Astrocyte (in vitro differentiated cells and primary cell): ENCODE results near the gene GPI. TPM values are rescaled to one million over a fixed set of nuclear protein-coding genes. Genes with fewer than 3 reads are reported as not detected.

Source experiments
- DNase-seq: peaks from one replicate; pipeline ENCODE4 v3.0.0-alpha.2; 2010; ENCODE audit warnings: low read depth
- FAIRE-seq: peaks from 2 replicates; lab custom pipeline; 2011; peaks lifted over from hg19 to GRCh38; lab: Jason Lieb, UNC
- H2AFZ ChIP-seq: 2 replicates; pipeline ENCODE4 v1.6.0; 2012; ENCODE audit warnings: low read depth, low read length, inconsistent platforms
- H3K27ac ChIP-seq: 2 replicates; pipeline ENCODE4 v1.5.1; 2011; ENCODE audit warnings: low read depth, low read length, inconsistent platforms
- H3K27me3 ChIP-seq: 2 replicates; pipeline ENCODE4 v1.6.0; 2011; ENCODE audit warnings: low read length, inconsistent platforms; ENCODE audit not compliant: insufficient read depth
- H3K36me3 ChIP-seq: 2 replicates; pipeline ENCODE4 v1.5.1; 2011; ENCODE audit warnings: low read length, inconsistent platforms; ENCODE audit not compliant: insufficient read depth
- H3K4me1 ChIP-seq: 2 replicates; pipeline ENCODE4 v1.5.1; 2011; ENCODE audit warnings: low read length, inconsistent platforms; ENCODE audit not compliant: insufficient read depth
- H3K4me2 ChIP-seq: 2 replicates; pipeline ENCODE4 v1.6.0; 2012; ENCODE audit warnings: low read length, inconsistent platforms
- H3K4me3 ChIP-seq: 2 replicates; pipeline ENCODE4 v1.5.1; 2011; ENCODE audit warnings: low read depth, mild to moderate bottlenecking, low read length, inconsistent platforms; ENCODE audit not compliant: insufficient read depth
- H3K79me2 ChIP-seq: 2 replicates; pipeline ENCODE4 v1.6.0; 2012; ENCODE audit warnings: mild to moderate bottlenecking, low read length, inconsistent platforms; ENCODE audit not compliant: insufficient read depth
- H3K9ac ChIP-seq: 2 replicates; pipeline ENCODE4 v1.6.0; 2012; ENCODE audit warnings: mild to moderate bottlenecking, low read length, inconsistent platforms
- H3K9me3 ChIP-seq: 2 replicates; pipeline ENCODE4 v1.5.1; 2012; ENCODE audit warnings: low read depth, mild to moderate bottlenecking, low read length, inconsistent platforms; ENCODE audit not compliant: insufficient read depth
- H4K20me1 ChIP-seq: 2 replicates; pipeline ENCODE4 v1.6.0; 2012; ENCODE audit warnings: low read length, inconsistent platforms; ENCODE audit not compliant: insufficient read depth
- H3K27ac Mint-ChIP-seq: one replicate; pipeline ENCODE4 v1.8.0; 2021; ENCODE audit warnings: mild to moderate bottlenecking, mixed read lengths; ENCODE audit not compliant: unreplicated experiment
- H3K27me3 Mint-ChIP-seq: one replicate; pipeline ENCODE4 v1.8.0; 2021; ENCODE audit warnings: low read depth, mixed read lengths; ENCODE audit not compliant: unreplicated experiment
- H3K36me3 Mint-ChIP-seq: one replicate; pipeline ENCODE4 v1.8.0; 2021; ENCODE audit warnings: low read depth, mixed read lengths; ENCODE audit not compliant: unreplicated experiment
- H3K4me1 Mint-ChIP-seq: one replicate; pipeline ENCODE4 v1.8.0; 2021; ENCODE audit warnings: low read depth, mixed read lengths; ENCODE audit not compliant: unreplicated experiment
- H3K4me3 Mint-ChIP-seq: one replicate; pipeline ENCODE4 v1.8.0; 2021; ENCODE audit warnings: mild to moderate bottlenecking, moderate library complexity, mixed read lengths; ENCODE audit not compliant: unreplicated experiment
- H3K9me3 Mint-ChIP-seq: one replicate; pipeline ENCODE4 v1.8.0; 2021; ENCODE audit warnings: mild to moderate bottlenecking, mixed read lengths; ENCODE audit not compliant: unreplicated experiment
- EZH2 ChIP-seq: IDR thresholded peaks from 2 replicates; pipeline ENCODE4 v1.6.1; 2012; ENCODE audit warnings: mild to moderate bottlenecking, low read length, inconsistent platforms; ENCODE audit not compliant: insufficient read depth
- total RNA-seq: library from RNA; stranded (reverse); gene quantifications from 2 replicates; pipeline ENCODE4 v1.2.1, GENCODE V29; 2021
- TF ChIP-seq, protein P1 (sequence below): IDR thresholded peaks from 2 replicates; pipeline ENCODE4 v1.5.1; 2011; ENCODE audit warnings: low read depth, mild to moderate bottlenecking, inconsistent platforms, low read length, moderate library complexity; ENCODE audit not compliant: insufficient read depth

The GPI gene
- total RNA-seq, 1 donor from 2014 or later = 249 TPM

DNA sequence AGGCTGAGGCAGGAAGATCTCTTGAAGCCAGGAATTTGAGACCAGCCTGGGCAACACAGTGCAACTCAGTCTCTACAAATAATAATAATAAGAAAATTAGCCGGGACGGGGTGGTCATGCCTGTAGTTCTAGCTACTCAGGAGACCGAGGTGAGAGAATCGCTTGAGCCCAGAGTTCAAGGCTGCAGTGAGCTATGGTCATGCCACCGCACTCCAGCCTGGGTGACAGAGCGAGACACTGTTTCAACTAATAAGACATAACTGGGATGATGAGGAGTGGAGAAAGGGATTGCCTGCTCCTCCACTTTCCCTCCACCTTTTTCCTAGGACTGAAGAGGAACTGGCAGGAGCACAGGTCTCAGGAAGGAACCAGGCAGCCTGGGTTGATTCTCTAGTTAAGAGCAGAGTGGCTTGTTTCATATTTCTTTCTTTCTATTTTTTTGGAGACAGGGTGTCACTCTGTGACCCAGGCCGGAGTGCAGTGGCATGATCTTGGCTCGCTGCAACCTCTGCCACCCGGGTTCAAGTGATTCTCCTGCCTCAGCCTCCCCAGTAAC is 4.6 kb upstream of the GPI start:
- Mint-ChIP-seq H3K4me1 (peaks cover 9% of the 10 kb centered on the region), H3K36me3 (peaks cover 6% of the 10 kb centered on the region), H3K9me3 (no peaks in the 10 kb centered on the region), H3K27ac (peak overlapping the region; percentile 82), H3K4me3 (peak overlapping the region; percentile 82), H3K27me3 (no peaks in the 10 kb centered on the region)
- Histone ChIP-seq H3K79me2 (peaks cover 4% of the 10 kb centered on the region), H2AFZ (no peak overlapping the region), H3K27ac (no peak overlapping the region), H3K4me2 (no peak overlapping the region), H3K9me3 (no peaks in the 10 kb centered on the region), H3K36me3 (no peaks in the 10 kb centered on the region), H3K9ac (no peak overlapping the region), H3K4me3 (no peak overlapping the region), H3K4me1 (peaks cover 16% of the 10 kb centered on the region), H4K20me1 (no peaks in the 10 kb centered on the region), H3K27me3 (no peaks in the 10 kb centered on the region)
- TF ChIP-seq, protein P1, sequence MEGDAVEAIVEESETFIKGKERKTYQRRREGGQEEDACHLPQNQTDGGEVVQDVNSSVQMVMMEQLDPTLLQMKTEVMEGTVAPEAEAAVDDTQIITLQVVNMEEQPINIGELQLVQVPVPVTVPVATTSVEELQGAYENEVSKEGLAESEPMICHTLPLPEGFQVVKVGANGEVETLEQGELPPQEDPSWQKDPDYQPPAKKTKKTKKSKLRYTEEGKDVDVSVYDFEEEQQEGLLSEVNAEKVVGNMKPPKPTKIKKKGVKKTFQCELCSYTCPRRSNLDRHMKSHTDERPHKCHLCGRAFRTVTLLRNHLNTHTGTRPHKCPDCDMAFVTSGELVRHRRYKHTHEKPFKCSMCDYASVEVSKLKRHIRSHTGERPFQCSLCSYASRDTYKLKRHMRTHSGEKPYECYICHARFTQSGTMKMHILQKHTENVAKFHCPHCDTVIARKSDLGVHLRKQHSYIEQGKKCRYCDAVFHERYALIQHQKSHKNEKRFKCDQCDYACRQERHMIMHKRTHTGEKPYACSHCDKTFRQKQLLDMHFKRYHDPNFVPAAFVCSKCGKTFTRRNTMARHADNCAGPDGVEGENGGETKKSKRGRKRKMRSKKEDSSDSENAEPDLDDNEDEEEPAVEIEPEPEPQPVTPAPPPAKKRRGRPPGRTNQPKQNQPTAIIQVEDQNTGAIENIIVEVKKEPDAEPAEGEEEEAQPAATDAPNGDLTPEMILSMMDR = no peak
- no peak for DNase-seq
- FAIRE-seq = no peak

DNA sequence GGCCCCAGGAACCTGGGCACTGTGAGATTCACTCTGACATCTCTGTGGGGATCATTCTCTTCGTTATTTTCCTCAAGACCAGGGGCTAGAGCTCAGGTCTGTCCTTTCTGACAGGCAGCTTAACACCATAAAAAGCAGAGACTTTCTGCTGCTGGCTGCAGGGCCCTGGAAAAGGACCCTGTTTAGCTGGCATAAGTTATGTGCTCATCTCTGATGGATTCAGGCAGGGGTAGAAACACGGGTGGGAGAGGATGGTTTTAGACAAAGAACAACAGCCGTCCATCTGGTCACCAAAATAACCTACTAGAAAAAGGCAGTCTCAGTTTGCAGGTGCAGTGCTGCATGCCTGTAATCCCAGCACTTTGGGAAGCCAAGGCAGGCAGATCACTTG is 2.3 kb upstream of the GPI start:
- Histone ChIP-seq H3K4me1 (peaks cover 25% of the 10 kb centered on the region), H3K79me2 (peaks cover 27% of the 10 kb centered on the region), H3K9ac (no peak overlapping the region), H3K36me3 (peaks cover 5% of the 10 kb centered on the region), H3K4me2 (no peak overlapping the region), H3K4me3 (no peak overlapping the region), H3K9me3 (no peaks in the 10 kb centered on the region), H4K20me1 (peaks cover 20% of the 10 kb centered on the region), H3K27ac (no peak overlapping the region), H2AFZ (no peak overlapping the region), H3K27me3 (no peaks in the 10 kb centered on the region)
- Mint-ChIP-seq H3K27ac (no peak overlapping the region), H3K27me3 (no peaks in the 10 kb centered on the region), H3K9me3 (no peaks in the 10 kb centered on the region), H3K36me3 (peaks cover 11% of the 10 kb centered on the region), H3K4me1 (peaks cover 18% of the 10 kb centered on the region), H3K4me3 (no peak overlapping the region)
- DNase-seq = no peak
- FAIRE-seq = no peak
- no peak for TF ChIP-seq EZH2
- TF ChIP-seq, protein P1 = no peak

DNA sequence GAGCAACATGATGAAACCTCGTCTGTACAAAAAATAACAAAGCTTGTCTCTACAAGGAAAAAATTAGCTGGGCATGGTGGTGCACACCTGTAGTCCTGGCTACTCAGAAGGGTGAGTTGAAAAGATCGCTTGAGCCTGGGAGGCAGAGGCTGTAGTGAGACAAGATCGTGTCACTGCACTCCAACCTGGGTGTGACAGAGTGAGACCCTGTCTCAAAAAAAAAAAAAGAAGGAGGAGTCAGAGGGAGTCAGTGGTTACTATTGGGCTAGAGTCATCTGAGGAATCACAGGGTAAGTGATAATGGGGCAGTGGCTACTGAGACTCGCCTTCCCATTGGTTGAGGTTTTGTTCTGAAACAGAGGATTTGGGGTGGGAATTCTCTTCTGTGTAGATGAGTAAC is 1.9 kb upstream of the GPI start:
- FAIRE-seq (no peak), DNase-seq (no peak)
- Histone ChIP-seq H3K27me3 (no peaks in the 10 kb centered on the region), H3K27ac (no peak overlapping the region), H3K79me2 (peaks cover 30% of the 10 kb centered on the region), H3K4me1 (peaks cover 25% of the 10 kb centered on the region), H3K9ac (no peak overlapping the region), H3K4me2 (no peak overlapping the region), H3K36me3 (peaks cover 8% of the 10 kb centered on the region), H2AFZ (no peak overlapping the region), H4K20me1 (peaks cover 22% of the 10 kb centered on the region), H3K4me3 (no peak overlapping the region), H3K9me3 (no peaks in the 10 kb centered on the region)
- no peak overlapping the region for H3K27ac Mint-ChIP-seq
- no peaks in the 10 kb centered on the region for H3K9me3 Mint-ChIP-seq
- H3K27me3 Mint-ChIP-seq = no peaks in the 10 kb centered on the region
- peaks cover 11% of the 10 kb centered on the region for H3K36me3 Mint-ChIP-seq
- H3K4me3 Mint-ChIP-seq = no peak overlapping the region
- TF ChIP-seq EZH2 = no peak
- TF ChIP-seq, protein P1 = no peak
- peaks cover 19% of the 10 kb centered on the region for H3K4me1 Mint-ChIP-seq
